GM18517 (cell line): ENCODE results near the gene GPRC5C.

Experiments
- ATAC-seq: cut with Tn5 transposase; IDR thresholded peaks from one replicate; pipeline ENCODE4 v1.9.1; 2021; ENCODE audit warnings: mild to moderate bottlenecking, moderate library complexity; ENCODE audit not compliant: unreplicated experiment

The GPRC5C gene

DNA sequence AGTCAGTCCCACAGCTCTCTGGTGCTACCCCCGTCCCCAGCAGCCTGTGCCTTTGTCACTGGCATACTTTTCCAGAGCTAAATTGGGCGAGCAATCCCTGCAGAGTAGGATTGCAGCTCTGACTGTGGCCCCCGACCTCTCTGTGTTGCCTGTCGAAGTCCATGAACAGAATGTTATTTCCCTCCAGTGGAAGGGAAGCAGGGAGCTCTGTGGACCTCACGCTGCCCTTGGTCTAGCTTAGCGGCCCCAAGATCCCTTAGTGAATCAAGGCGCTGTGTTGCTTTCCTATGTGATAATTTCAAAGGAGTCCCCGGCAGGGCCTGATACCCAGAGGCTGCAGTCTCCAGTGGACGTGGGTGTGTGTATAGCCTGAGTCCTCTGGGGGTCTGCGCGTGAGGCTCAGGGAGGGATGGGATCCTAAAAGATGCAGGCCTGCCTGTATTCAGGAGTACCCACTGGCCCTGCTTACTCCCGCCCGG, 19.1 kb downstream of the GPRC5C start:
- no peak for ATAC-seq

DNA sequence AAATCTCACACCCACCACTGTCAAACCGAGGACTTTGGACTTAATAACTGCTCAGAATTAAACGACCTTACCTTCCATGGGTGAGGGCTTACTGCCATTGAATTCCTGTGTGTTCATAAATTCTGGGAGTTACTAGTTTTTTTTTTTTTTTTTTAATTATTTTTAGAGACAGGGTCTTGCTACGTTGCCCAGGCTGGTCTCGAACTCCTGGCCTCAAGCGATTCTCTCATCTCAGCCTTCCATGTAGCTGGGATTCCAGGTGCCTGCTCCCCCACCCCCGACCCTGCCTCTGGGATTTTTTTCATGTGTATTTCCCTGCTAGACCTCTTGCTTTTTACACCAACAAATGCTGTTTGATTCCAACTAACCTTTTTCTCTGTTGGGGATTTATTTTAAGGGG, 19.7 kb downstream of the GPRC5C start:
- ATAC-seq: no peak

DNA sequence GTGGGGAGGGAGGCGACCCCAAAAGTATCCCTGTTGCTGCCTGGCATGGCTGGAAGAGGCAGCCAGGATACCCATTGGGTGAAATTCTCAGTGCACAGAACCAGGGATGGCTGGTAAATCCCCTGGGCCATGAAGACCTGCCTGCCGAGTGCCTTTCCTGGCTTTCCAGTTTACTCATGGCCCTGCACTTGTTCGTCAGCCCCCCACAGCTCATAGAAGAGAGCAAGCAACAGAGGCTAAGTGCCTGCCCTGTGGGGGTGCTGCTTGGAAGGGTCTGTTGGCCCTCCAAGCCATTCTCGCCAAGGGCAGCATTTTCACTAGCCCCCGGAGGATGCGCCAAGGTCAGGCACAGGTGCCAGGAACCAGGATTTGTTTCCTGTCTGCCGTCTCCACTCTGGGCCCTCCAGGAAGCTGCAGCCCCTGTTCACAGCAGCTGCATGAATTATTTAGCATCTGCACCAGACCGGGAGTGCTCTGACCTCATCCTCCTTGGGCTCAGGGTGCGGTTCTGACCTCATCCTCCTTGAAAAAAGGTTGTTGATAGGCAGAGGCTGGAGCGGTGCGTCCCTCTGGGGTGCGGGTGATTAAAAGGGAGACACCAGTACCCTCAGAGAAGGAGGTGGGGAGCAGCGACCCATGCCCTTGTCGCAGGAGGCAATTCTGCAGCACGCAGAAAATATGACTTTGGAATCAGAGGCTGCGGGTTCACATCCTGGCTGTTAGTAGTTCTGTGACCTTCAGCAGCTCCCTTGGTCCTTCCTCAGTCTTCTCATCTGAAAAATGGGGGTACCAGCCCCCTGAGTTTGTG, 20.3 kb downstream of the GPRC5C start:
- ATAC-seq: no peak

DNA sequence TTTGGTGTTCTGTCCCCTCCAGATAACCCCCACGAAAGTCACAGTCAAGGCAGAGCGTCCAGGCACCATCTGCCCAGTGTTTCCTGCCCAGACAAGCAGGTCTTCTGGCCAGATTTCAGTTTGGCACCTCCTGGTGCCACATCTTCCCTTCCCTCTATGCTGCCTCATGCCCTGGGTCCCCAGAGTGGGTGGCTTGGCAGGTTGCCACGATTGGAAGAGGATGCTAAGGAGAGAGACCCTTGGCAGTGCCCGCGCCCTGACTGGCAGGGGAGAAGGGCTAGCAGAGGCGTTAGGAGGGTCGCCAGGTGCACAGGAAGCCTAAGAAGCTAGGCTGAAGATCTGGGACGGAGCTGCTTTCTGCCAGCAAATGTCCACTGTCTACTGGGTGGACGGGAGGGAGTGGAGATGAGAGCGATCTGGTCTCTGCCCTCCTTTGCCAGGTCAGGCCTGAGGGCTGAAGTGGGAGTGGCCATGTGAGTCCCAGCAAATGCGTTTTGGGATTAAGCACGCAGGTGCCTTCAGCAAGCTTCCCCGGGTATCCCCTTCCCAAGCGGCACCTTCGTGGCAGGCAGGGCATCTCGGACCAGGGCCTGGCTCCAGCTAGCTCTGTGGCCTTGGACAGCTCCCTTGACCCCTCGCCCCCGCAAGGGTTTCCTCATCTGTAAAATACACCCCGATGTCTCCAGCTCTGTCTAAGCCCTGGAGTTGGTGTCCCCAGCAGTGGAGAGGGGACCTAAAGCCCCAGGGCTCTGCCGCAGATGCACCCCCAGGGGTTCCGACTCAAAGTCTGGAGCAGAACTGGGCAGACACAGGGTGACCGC, 21.2 kb downstream of the GPRC5C start:
- no peak for ATAC-seq

DNA sequence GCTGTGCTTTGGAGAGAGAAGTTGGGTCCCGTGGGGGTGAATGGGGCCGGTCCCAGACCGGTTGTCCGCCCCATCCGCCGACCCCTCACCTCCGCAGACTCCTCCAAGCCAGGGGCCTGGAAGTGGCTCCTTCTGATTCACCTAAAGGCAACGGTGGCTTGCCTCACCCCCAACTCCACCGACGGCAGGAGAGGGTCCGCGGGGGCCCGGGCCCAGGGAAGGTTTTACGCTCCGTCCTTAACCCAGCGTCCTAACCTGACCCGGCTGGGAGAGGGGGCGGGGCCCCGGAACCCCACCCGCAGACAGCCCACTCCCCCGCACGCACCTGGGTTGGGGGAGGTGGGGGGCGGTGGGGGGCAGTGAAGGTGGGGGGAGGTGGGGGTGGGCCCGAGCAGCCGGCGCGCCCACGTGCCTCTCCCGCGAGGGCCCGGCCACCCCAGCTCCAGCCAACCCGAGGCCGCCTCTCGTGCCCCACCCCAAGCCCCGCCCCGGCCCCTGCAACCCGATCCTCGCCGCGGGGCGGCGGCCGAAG, 21.8 kb downstream of the GPRC5C start:
- no peak for ATAC-seq

DNA sequence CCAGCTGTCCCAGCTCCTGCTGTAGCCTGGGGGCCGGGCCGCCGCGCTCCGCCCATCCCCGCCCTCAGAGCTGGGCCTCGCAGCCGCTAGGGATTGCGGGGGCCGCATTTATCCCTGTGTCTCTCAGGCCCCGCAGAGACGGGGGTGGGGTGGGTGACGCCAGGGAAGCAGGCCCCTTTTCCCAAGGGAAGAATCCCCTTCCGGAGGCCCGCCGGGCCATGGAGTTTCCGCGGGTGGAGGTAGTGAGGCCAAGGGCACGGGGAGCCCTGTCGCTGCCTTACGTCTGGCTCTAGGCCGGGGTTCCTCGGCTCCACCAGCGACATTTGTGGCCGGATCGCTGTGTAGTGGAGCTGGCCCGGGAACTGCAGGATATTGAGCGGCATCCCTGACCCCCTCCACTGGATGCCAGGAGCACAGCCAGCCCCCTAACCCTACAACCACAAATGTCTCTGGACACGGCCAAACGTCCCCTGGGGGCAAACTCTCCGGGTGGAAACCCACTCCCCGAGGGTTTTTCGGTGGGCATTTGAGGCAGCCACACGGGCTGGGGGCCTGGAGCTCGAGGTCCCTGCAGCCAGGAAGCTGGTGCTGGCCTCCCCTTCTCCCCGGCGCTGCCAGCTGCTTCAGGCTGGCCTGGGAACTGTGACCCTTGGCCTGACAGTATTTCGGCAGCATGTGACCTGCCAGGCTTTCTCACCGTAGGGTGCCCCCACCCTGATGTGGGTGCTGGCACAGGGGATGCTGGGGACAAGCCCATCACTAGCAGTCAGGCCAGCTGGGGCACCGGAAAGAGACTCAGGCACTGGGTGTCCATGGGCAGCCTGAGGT, 22.5 kb downstream of the GPRC5C start:
- peak; percentile 69 for ATAC-seq

DNA sequence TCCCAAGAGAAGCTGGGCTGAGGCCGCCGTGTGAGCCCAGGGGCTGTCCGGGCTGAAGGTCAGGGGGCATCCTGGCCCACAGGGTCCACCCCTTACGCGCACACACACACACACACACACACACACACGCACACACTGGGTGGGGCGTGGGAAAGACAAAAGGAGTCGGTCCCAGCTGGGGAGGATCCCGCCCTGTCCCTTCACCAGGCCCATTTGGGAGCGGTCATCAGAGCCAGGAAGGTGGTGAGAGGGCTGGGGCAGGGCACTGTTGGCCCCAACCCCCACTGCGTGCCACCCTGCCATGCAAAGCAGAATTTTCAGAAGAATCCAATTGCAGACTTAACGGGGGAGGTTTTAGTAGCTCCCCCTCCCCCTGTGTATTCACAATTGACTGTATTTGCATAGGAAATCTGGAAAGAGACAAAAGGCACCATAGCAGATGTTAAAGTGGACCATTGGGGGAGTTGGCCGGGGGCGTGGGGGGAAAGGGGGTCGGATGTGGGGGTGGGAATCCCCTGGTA, 23.2 kb downstream of the GPRC5C start:
- no peak for ATAC-seq

DNA sequence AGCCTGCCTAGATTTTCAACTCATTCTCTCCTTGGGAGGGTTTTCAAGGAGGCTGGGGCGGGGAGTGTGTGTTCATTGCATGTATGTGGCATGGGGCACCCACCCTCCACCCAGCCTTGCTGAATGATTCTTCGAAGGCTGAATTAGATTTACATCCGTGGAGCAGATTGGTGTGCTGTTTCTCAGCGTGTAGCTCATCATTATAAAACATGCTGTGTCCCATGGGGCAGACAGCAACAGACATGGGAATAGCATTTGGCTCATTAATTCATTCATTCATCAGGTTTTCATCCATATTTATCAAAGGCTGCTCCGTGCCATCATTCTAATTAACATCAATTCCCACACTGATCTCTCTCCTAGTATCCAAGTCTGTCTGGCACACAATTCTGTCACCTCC, 23.9 kb downstream of the GPRC5C start:
- no peak for ATAC-seq

DNA sequence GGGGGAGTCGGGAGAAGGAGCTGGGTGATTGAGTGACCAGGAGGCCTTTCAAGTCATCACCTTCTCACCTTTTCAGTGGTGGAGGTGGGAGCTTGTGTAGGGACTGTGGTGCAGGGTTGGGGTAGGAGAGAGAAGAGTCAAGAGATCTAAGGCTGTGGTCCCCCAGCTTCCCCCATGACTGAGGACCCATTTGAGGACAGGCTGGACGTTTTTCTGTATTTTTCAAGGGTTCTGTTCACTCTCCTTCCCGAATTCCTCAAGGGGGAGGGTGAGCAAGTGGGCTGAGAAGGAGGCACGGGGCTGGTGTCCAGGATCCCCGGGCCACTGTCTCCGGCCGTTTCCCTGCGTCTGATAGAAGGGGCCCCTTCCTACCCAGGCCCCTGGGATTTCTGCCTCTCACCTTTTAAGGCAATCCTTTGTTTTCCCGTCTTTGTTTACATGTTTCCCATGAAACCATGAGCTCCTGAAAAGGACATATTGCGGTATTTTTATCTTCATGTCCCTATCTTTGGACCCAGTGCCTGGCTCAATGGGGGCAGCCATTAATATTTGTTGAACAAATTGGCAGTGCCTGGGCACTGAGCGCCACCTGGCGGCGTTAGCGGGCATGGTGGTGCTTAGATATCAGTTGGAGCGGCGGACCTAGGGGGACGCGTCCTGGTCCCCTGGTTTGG, 25.4 kb downstream of the GPRC5C start:
- ATAC-seq: no peak

DNA sequence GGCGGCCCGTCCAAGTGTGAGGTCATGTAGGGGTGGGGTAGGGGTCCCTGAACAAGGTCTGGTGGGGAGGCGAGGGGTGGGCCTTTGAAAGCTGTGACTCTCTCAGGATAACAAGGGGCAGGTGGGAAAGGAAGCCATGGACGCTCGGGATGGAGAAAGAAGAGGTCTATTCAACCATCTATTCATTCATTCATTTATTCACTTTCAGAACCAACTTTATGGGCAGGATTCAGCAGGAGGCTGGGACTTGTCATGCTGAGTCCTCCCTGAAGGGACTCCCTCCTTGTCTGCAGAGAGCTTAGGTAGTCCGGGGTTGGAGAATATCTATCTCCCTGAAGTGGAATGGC, 25.9 kb downstream of the GPRC5C start:
- no peak for ATAC-seq

DNA sequence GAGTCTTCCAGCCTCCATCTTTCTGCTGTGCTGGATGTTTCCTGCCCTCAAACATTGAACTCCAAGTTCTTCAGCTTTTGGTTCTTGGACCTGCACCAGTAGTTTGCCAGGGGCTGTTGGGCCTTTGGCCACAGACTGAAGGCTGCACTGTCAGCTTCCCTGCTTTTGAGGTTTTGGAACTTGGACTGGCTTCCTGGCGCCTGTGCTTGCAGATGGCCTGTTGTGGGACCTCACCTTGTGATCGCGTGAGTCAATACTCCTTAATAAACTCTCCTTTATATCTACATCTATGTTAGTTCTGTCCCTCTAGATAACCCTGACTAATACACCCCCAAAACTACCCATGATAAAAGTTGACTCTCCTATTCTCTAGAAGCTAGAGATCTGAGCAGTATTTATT, 26.9 kb downstream of the GPRC5C start:
- no peak for ATAC-seq

DNA sequence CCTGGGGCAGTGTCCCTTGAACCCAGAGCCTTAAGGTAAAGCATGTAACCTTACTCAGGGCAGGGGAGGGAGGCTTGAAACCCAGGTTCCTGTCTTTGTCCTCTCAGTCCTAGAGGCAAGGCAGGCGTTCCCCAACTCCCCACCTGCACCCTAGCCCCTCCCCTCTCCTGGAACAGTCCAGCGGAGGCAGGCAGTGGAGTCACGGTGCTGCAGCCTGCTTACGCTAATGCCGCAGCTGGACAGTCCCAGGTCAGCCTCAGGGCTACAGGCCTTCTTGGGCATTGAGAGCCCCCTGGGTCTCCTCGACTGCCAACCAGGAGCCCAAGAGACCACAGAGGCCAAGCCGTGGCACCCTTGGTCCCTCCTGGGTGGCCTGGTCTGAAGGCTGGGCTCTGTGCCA, 27.7 kb downstream of the GPRC5C start:
- no peak for ATAC-seq

DNA sequence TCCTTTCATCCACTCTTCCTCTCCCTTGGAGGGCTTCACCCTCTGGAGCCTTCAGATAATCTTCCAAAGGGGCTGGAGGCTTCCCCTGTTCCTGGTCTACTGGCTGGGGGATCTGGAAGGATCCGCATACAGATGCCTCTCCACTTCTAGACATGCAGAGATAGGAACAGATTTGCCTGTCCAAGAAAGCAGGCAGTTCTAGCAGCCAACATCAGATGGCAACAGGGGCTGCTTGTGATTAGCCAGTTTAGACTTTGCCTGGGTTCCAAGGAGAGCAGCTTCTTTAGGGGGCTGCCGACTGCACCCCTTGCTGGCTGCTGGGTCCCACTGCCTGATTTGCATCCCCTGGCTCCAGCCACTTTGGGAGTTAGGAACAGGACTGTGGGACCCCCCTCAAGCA, 28.4 kb downstream of the GPRC5C start:
- no peak for ATAC-seq

DNA sequence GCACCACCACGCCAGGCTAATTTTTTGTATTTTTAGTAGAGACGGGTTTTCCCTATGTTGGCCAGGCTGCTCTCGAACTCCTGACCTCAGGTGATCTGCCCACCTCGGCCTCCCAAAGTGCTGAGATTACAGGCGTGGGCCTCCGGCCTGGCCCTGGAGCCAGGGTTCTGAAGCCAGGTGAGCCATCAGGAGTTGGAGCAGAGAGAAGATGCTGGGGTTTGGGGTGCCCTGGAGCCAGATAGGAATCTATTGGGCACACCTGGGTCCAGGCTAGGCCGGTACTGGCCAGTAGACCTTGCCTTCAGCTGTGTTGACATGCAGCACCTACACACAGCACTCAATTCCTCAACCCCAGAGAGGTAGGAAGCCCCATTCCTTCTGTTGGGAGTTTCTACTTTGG, 29.1 kb downstream of the GPRC5C start:
- no peak for ATAC-seq

DNA sequence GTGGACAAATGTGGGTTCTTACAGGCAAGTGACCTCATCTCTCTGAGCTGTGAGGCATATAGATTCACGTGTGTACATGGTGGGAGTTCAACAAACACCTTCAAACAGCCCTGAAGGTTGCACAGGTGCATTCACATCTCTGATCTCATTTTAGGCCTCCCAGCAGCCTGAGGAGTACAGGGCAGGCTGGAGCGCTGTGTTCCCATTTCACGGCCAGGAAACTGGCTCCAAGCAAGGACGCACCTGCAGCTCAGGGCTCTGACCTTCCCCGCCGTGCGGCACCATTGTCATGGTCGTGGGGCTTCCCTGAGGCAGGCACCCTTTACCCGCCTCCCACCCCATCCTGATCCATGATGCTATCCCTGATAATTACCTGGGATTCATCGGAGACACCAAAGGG, 29.7 kb downstream of the GPRC5C start:
- no peak for ATAC-seq

DNA sequence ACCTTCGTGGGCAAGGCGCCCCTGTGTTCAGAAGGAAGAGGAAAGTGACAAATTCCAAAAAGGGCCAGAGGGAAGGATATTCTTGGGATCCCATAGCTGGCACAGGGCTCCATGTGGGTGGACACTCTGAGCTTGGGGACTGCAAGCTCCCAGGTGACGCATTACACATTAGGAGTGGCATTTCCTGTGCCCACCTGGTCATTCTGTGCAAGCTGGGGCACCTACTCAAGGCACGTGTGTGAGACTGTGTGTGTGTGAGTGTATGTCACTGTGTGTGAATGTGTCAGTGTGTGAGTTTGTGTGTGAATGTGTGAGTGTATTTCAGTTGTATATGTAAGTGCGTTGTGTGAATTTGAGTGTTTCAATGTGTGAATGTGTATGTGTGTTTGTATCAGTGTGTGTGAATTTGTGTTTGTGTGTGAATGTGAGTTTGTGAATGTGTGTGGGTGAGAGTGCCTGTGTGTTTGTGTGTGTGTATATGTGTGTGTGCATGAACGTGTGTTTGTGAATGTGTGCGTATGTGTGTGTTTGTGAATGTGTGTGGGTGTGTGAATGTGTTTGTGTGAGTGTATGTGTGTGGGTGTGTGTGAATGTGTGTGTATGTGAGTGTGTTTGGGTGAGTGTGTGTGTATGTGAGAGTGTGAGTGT, 33.0 kb downstream of the GPRC5C start:
- ATAC-seq: no peak

DNA sequence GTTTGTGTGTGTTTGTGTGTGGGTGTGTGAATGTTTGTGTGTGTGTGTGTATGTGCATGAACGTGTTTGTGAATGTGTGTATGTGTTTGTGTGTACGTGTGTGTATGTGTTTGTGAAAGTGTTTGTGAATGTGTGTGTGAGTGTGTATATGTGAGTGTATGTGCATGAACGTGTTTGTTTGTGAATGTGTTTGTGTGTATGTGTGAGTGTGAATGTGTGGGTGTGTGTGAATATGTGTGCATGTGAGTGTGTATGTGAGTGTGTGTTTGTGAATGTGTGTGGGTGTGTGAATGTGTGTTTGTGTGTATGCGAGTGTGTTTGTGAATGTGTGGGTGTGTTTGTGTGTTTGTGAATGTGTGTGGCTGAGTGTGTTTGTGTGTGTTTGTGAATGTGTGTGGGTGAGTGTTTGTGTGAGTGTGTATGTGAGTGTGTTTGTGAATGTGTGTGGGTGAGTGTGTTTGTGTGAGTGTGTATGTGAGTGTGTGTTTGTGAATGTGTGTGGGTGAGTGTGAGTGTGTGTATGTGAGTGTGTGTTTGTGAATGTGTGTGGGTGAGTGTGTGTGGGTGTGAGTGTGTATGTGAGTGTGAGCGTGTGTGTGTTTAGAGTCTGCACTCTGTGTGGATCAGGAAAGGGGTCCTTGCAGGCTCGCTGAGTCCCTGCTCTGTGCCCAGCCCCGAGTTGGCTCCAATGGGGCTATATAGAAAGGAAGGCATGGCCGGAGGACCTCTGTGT, 33.7 kb downstream of the GPRC5C start:
- ATAC-seq: no peak

DNA sequence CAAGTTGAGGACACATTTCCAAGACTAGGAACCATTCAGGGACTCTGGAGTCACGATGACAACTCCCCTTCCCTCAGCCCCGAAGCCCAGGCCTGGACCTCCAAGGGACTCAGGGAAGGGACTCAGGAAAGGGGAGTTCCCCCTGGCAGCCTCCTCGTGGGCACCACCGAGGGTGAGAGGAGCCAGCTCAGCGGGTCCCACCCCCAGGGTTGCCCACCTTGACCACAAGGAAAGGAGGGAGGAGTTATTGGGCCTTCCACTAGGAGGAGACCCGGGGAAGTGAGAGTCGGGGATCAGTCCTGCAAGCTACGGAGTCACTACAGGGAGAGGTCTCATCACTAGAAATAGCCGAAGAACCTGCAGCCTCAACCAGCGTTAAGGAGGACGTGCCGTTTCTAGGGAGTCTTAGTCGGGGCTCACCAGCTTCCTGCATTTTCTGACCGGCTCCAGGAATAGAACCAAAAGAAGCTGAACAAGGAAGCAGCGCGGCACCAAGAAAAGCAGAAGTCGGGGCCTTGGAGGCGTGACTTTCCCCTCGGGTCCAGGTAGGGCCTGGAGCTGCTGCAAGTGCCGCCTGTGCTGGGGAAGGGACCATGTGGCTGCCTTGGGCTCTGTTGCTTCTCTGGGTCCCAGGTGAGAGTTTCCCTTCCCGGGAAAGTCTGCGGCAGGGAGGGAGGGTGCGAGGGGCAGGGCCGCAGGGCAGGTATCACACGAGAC, 34.4 kb downstream of the GPRC5C start, which contains the start of gene CD300A:
Gene CD300A, plus strand, starts transcription at position 524 of the 717 bp plus-strand sequence. Its CDS starts 70 bp downstream, at position 594.
- ATAC-seq: no peak
